Measurements from ENCODE around the gene NUP210L. TPM values are rescaled to one million over a fixed set of nuclear protein-coding genes. Genes with fewer than 3 reads are reported as not detected.

Gene NUP210L
- total and polyA plus RNA-seq, 4 donors, result 0.08 TPM; not detected in 3

DNA sequence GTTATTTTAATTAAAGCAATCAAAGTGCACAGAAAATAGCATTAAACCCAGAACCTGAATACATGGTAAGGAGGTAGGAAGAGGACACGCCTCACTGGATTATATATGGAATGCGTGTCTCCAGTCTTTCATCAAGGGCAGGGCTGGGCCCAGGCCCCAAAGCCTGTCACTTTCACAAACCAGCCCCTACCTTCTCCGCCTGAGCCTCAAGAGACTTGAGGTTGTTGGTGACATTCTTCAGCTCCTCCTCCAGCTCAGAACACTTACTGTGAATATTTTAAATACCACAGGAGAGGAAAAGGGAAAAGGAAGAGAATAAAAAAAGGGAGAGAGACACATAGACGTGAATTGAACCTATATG, 16.3 kb upstream of the NUP210L start:
- Histone ChIP-seq H3K27ac (ENCODE audit: low read depth in 1 of 2, low read length in 2 of 2) (no peak overlapping the region), H3K36me3 (ENCODE audit: control insufficient read depth in 4 of 4, insufficient read depth in 3 of 4, low read depth in 1 of 4, low read length in 3 of 4) (peaks cover 27 to 66% (median 62%) of the 10 kb centered on the region in 4 donors), H3K9ac (ENCODE audit: low read depth in 1 of 2, low read length in 2 of 2) (no peak overlapping the region), H3K9me3 (ENCODE audit: control insufficient read depth in 4 of 4, low read length in 3 of 4) (no peaks in the 10 kb centered on the region), H3K4me3 (ENCODE audit: low read depth in 1 of 3, low read length in 3 of 3) (no peak overlapping the region), H3K27me3 (ENCODE audit: control insufficient read depth in 4 of 4, insufficient read depth in 4 of 4, low read length in 3 of 4) (no peaks in the 10 kb centered on the region), H3K4me1 (ENCODE audit: control insufficient read depth in 4 of 4, insufficient read depth in 4 of 4, low read length in 3 of 4) (peaks cover 0 to 3% (median 0%) of the 10 kb centered on the region in 4 donors)
- TF ChIP-seq HNF4G (IDR thresholded peaks at IDR 0.05), result no peak
- 95% methylated on average over 4 of the region's 4 CpGs for WGBS
- no peak for DNase-seq (ENCODE audit: low spot score)

DNA sequence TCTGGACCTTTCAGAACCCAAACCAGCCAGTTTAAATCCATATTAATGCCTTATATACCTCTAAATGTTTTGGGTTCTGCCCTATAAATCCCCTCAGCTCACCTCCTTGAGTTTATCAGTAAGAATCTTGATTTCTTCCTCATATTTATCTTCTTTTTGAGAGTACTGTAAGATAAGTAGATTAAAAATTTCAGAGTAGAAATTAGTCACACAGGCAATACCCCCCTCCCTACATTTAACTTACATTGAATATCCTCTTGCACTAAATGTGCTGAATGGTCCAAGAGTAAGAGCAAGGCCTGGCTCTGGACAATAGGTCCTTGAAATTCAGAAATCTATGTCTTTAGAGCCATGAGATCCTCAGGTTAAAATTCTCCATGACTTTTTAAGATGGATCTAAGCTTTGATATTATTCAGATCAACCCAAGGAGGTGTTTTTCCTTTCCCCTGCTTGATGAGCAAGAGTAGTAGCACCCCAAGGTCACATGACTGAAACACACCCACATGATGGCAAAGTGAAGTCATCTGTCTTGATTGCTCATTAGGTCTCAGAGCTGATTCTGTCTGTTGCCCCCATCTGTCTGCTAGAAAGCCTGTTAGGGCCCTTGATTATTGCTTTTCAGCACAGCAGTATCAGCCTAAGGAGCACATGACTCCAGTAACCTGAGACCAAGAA, 15.8 kb upstream of the NUP210L start:
- no peak overlapping the region for H3K4me3 ChIP-seq (ENCODE audit: low read depth in 1 of 3, low read length in 3 of 3)
- no peak overlapping the region for H3K27ac ChIP-seq (ENCODE audit: low read depth in 1 of 2, low read length in 2 of 2)
- no peak overlapping the region for H3K9ac ChIP-seq (ENCODE audit: low read depth in 1 of 2, low read length in 2 of 2)
- H3K9me3 ChIP-seq (ENCODE audit: control insufficient read depth in 4 of 4, low read length in 3 of 4), result no peaks in the 10 kb centered on the region
- DNase-seq (ENCODE audit: low spot score), result no peak
- H3K4me1 ChIP-seq (ENCODE audit: control insufficient read depth in 4 of 4, insufficient read depth in 4 of 4, low read length in 3 of 4), result no peaks in the 10 kb centered on the region
- no peak for TF ChIP-seq GABPA (IDR thresholded peaks at IDR 0.05 in 1 of 2, conservative IDR thresholded peaks at IDR 0.05 in 1 of 2)
- TF ChIP-seq FOXA1 (IDR thresholded peaks at IDR 0.05), result no peak
- TF ChIP-seq, protein P1, sequence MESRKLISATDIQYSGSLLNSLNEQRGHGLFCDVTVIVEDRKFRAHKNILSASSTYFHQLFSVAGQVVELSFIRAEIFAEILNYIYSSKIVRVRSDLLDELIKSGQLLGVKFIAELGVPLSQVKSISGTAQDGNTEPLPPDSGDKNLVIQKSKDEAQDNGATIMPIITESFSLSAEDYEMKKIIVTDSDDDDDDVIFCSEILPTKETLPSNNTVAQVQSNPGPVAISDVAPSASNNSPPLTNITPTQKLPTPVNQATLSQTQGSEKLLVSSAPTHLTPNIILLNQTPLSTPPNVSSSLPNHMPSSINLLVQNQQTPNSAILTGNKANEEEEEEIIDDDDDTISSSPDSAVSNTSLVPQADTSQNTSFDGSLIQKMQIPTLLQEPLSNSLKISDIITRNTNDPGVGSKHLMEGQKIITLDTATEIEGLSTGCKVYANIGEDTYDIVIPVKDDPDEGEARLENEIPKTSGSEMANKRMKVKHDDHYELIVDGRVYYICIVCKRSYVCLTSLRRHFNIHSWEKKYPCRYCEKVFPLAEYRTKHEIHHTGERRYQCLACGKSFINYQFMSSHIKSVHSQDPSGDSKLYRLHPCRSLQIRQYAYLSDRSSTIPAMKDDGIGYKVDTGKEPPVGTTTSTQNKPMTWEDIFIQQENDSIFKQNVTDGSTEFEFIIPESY (IDR thresholded peaks at IDR 0.05), result no peak
- no peak for TF ChIP-seq RAD21 (IDR thresholded peaks at IDR 0.05)
- TF ChIP-seq, protein P2, sequence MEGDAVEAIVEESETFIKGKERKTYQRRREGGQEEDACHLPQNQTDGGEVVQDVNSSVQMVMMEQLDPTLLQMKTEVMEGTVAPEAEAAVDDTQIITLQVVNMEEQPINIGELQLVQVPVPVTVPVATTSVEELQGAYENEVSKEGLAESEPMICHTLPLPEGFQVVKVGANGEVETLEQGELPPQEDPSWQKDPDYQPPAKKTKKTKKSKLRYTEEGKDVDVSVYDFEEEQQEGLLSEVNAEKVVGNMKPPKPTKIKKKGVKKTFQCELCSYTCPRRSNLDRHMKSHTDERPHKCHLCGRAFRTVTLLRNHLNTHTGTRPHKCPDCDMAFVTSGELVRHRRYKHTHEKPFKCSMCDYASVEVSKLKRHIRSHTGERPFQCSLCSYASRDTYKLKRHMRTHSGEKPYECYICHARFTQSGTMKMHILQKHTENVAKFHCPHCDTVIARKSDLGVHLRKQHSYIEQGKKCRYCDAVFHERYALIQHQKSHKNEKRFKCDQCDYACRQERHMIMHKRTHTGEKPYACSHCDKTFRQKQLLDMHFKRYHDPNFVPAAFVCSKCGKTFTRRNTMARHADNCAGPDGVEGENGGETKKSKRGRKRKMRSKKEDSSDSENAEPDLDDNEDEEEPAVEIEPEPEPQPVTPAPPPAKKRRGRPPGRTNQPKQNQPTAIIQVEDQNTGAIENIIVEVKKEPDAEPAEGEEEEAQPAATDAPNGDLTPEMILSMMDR (IDR thresholded peaks at IDR 0.05; ENCODE audit: low read depth, low read length, missing input control), result no peak
- no peak for TF ChIP-seq FOXA2 (IDR thresholded peaks at IDR 0.05)
- no peak for TF ChIP-seq HNF4A (conservative IDR thresholded peaks at IDR 0.05)
- TF ChIP-seq HNF4G (IDR thresholded peaks at IDR 0.05), result no peak
- TF ChIP-seq RXRA (IDR thresholded peaks at IDR 0.05), result no peak
- TF ChIP-seq, protein P3, sequence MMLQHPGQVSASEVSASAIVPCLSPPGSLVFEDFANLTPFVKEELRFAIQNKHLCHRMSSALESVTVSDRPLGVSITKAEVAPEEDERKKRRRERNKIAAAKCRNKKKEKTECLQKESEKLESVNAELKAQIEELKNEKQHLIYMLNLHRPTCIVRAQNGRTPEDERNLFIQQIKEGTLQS (IDR thresholded peaks at IDR 0.05), result no peak
- TF ChIP-seq, protein P4, sequence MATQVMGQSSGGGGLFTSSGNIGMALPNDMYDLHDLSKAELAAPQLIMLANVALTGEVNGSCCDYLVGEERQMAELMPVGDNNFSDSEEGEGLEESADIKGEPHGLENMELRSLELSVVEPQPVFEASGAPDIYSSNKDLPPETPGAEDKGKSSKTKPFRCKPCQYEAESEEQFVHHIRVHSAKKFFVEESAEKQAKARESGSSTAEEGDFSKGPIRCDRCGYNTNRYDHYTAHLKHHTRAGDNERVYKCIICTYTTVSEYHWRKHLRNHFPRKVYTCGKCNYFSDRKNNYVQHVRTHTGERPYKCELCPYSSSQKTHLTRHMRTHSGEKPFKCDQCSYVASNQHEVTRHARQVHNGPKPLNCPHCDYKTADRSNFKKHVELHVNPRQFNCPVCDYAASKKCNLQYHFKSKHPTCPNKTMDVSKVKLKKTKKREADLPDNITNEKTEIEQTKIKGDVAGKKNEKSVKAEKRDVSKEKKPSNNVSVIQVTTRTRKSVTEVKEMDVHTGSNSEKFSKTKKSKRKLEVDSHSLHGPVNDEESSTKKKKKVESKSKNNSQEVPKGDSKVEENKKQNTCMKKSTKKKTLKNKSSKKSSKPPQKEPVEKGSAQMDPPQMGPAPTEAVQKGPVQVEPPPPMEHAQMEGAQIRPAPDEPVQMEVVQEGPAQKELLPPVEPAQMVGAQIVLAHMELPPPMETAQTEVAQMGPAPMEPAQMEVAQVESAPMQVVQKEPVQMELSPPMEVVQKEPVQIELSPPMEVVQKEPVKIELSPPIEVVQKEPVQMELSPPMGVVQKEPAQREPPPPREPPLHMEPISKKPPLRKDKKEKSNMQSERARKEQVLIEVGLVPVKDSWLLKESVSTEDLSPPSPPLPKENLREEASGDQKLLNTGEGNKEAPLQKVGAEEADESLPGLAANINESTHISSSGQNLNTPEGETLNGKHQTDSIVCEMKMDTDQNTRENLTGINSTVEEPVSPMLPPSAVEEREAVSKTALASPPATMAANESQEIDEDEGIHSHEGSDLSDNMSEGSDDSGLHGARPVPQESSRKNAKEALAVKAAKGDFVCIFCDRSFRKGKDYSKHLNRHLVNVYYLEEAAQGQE (IDR thresholded peaks at IDR 0.05), result no peak
- no peak for TF ChIP-seq JUND (IDR thresholded peaks at IDR 0.05)
- no peak for TF ChIP-seq NR2F2 (IDR thresholded peaks at IDR 0.05)
- TF ChIP-seq YY1 (IDR thresholded peaks at IDR 0.05), result no peak
- TF ChIP-seq, protein P5, sequence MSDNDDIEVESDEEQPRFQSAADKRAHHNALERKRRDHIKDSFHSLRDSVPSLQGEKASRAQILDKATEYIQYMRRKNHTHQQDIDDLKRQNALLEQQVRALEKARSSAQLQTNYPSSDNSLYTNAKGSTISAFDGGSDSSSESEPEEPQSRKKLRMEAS (IDR thresholded peaks at IDR 0.05), result no peak
- no peak for TF ChIP-seq EGR1 (IDR thresholded peaks at IDR 0.05; ENCODE audit: low read depth in 2 of 2)
- no peak for TF ChIP-seq TAF1 (conservative IDR thresholded peaks at IDR 0.05)
- TF ChIP-seq SP1 (IDR thresholded peaks at IDR 0.05), result no peak
- H3K27me3 ChIP-seq (ENCODE audit: control insufficient read depth in 4 of 4, insufficient read depth in 4 of 4, low read length in 3 of 4), result no peaks in the 10 kb centered on the region
- H3K36me3 ChIP-seq (ENCODE audit: control insufficient read depth in 4 of 4, insufficient read depth in 3 of 4, low read depth in 1 of 4, low read length in 3 of 4), result peaks cover 27 to 71% (median 67%) of the 10 kb centered on the region in 4 donors

Measured in liver (tissue), 9 donors.